8988T (cell line): ENCODE results near the gene CNIH2.

Source experiments
- DNase-seq: peaks from one replicate; pipeline ENCODE4 v3.0.0; 2011

Gene CNIH2

DNA sequence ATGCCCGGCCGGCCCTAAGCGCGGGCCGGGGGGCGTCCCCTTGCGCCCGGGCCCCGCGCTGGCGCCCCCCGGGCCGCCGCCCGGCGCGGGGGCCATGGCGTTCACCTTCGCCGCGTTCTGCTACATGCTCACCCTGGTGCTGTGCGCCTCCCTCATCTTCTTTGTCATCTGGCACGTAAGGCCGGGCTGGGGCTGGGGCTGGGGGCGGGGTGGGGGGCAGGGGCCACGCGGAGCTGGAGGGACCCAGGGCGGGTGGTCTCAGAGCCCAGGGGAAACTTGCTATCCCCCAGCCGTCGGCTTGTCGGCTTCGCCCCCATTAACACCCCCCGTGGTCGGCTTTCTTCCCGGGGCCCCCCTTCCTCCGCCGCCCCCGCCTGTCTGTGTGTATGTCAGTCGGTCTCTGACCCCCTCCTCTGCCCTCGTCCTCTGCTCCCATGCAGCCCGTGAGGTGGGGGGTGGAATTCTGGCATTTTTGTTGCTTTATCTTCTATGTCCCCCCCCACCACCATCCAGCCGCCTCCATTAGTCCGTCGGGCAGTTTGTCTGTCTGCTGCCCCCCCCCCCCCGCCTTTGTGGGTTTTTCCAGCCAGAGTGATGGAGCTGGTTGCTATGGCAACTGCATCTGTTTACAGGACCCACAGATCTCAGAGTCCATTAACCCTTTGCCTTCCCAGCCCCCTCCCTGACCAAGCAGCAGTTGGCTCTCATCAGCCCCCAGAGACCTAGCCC is 552 bp downstream of the CNIH2 start:
- no peak for DNase-seq

DNA sequence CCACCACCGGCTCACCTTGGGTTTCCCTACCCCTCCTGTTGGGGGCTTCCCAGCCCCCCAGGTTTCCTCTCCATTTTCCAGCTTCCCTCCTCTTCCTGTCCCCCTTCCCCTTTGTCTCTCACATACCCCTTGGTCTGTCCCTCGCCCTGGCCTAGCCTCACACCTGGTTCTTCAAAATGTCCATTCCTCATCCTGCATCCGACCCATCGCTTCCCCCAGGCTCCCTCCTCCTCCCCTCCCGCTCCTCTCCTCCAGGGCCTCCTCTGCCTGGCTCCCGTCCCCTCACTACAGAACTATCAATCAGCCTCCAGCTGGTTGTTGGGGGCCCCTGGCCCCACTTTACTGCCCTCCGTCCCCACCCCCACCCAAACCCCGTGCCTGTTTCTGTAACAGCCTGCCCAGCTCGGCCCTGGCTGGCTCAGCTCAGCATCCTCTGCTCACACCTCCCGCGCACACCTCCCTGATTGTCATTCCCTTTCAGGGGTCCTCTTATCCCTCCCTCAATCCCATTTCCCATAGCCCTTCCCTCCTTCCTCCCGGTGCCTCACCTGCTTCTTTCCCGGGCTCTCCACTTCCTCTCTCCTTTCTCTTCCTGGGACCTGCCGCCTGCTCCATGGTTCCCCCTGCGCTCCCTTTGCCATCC is 1.2 kb downstream of the CNIH2 start:
- no peak for DNase-seq

DNA sequence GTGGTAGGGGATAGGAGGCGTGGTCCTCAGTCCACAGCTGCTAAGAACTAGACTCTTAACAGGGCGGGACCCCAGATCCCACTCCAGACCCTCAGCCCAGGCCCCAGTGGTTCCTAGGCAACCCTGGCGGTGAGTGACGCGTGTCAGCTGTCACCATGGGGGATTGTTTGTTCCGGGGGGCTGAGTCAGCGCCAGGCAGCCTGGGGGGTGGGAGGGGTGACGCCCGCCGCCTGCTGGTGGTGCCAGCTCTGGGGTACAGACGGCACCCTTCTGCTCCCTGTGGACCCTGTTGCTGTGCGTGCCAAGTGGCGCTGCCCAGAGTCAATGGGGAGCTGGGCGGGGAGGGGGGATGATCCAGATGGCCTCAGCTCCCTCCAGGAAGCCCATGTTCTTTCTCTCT is 2.5 kb downstream of the CNIH2 start:
- DNase-seq = no peak

GRCh38 chr11:66281001-66281400 is 3.0 kb downstream of the CNIH2 start:
- DNase-seq = no peak

GRCh38 chr11:66281776-66282467 is 3.9 kb downstream of the CNIH2 start:
- DNase-seq = no peak

- peak; percentile 99 for DNase-seq
Observed at GRCh38 chr11:66282468-66283455, 4.8 kb downstream of the CNIH2 start.

- no peak for DNase-seq
Observed at GRCh38 chr11:66283461-66284105, 5.6 kb downstream of the CNIH2 start.

GRCh38 chr11:66284526-66285078 is 6.6 kb downstream of the CNIH2 start:
- no peak for DNase-seq

DNA sequence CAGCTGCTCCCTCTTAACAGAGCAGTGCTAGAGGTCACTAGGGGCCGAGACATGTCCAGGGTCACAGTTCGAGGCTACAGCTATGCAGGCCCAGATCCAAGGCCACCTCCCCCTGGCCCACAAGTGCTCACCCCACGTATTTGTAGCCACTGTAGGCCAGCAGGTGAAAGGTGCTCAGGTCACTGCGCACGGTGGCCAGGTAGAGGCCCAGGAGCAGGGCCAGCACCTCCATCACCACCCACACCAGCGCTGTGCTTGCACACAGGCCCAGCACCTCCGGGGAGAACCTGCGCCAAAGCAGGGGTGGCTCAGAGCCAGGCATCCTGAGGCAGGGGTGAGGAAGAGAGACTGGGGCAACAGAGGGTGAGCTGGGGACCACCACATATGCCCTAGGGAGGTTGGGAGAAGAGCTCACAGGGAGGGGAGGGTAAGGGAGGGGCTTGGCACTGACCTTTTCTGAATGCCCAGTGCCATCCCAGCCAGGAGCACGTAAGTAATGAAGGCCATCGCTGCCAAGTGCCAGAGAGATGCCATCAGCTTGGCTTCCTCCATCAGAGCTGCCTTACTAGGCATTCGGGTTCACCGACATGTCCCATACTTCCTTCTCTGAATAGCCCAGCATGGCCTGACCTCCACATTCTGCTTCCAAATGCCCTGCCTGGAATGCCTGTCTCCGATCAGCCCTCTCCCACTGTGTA is 7.4 kb downstream of the CNIH2 start:
- DNase-seq = no peak

DNA sequence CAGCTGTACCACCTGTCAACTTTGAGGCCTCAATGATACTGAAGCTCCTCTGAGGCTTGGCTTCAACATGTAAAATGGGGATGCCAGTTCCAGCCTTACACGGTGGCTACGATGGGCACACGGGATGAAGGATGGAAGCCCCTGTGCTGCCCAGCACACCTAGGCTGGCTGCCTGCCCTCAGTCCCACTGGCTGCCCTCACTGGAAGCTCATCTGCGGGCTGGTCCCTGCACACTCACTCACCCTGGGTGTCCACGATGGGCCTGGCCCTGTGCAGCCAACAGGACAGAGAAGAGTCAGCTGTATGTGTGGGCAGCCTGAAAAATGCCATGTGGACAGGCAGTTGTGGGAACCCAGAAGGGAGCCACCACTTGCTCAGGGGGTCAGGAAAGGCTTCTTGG is 8.7 kb downstream of the CNIH2 start:
- no peak for DNase-seq

- no peak for DNase-seq
Observed at GRCh38 chr11:66287211-66287888, 9.4 kb downstream of the CNIH2 start.

DNA sequence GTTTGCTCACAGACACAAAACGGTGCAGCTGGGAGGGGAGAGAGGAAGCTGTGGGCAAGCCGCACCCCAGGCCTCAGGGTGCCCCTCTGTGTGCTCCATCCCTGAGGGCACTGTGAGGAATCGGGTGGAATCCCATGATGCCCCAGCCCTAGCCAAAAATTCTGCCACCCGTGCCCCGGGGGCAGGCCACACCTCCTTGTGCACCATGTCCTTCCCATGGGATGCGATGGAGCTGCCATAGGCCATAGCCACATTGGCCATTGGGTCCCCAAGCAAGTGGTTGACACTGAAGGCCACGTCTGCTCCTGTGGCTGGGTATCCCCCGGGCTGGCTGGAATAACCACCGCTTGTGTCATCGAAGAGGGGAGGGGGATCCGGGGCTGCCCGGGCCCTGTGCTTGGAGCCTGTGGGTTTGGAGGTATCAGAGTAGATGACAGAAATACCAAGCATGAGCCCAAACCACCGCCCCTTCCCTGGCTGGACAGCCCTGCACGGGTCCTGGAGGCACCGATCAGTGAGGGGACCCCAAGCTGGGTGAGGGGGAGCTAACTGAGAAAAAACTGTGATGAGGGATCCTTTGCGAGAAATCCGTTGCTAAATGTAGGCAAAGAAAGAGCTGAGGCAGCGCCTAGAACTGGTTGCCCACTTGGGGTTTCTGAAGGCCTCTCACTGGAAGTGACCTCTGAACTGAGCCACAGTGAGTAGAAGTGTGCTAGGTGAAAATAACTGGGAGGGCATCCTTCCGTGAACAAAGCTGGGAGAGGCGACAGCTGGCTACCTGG is 10.1 kb downstream of the CNIH2 start:
- DNase-seq = no peak

DNA sequence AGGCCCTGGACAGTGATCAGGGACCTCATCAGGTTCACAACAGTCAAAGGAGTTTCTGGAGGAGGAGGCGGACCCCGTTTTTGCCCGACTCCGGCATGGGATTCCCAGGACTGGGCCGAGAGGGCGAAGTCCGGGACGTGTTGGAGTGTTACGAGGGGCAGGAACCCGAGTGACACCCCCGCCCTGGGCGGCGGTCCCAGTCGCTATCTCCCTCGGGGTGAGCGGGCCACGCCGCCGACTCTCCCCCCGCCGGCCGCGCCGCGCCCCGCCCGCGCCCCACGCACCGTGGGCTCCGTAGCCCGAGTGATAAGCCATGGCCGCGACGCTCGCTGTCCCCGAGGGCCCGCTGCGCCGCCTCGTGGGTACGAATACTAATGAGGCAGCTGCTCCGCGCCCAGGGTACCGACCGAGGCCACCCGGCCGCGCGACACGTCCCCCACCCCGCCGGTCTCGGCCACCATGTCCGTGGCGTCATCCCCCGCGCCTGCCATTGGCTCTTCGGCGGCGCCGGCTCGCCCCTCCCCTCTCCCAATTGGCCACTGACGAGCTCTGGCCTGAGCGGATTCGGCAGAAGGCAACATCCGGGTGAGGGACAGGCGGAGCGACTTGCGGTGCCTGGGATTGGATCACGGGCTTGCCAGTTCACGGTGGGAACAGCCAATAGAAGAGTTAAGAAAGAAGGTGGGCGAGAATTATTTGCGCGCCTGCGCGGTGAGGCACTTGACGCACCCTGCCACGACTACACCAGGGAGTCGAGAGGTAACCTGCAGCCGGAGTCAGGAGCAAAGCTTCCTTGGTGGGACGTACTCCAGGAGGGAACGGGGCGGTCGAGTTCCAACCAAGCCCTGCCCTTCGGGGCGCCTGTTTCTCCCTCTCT is 10.9 kb downstream of the CNIH2 start, which contains the start of gene YIF1A:
Gene YIF1A, minus strand, starts transcription at position 473 of the 877 bp plus-strand sequence. Its CDS starts 158 bp downstream, at position 315.
- peak; percentile 100 for DNase-seq

DNA sequence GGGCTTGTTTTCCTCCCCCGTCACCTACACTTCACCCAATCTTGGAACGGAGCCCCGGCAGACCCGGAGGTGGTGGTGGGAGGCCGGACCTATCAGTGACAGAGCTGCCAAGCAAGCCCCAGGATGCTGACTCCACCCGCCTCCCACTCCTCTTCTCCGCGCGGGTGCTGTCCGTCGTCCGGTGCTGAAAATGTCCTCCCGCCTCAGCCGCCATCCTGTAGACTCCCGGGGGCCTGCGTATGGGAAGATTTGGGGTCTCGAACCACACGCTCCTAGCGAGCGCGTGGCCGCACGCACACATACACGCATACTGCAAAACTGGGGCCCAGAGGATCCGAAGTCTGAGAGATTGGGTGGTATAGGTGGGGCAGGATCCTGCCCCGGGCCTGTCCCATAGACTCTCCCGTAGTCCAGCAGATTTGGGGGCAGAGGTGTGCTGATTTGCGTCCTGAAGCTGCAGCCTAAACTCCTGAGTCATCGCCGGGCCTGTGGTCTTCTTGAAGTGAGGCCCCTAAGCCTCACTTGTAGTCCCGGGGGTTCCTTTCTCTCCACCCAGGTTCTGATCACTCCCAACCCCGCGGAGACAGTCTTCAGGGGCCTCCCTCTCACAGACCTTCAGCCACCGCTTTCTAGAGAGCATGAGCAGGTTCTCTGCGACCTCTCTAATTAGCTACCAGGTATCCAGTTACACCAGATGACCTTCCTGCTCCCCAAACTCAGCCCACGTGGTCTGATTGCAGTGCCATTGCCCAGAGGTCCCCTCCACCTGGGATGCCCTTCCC is 11.8 kb downstream of the CNIH2 start:
- no peak for DNase-seq

DNA sequence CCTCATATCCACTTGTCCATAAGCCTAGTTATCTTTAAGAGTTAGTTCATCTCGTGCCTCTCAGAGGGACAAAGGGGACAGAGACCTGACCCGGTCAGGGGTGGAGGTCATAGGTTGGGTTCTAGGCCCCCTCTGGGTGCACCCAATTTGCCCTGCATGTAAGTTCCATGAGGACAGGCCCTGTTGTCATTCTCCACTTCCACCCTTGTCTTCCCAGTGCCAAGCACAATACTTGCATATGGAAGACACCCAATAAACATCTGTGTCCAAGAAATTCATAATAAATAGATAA is 12.3 kb downstream of the CNIH2 start:
- DNase-seq = no peak

- DNase-seq = no peak
Observed at GRCh38 chr11:66291303-66291705, 13.3 kb downstream of the CNIH2 start.

GRCh38 chr11:66291706-66292542 is 13.9 kb downstream of the CNIH2 start, which contains the start of gene TMEM151A:
Gene TMEM151A, plus strand, starts transcription at chr11:66291894. Its CDS starts 120 bp downstream, at chr11:66292014.
- peak; percentile 82 for DNase-seq
